Keratinocyte (primary cell): ENCODE measurements around the gene CLK3. TPM values are rescaled to one million over a fixed set of nuclear protein-coding genes. Genes with fewer than 3 reads are reported as not detected.

Source experiments
- DNase-seq: peaks from one replicate; pipeline ENCODE4 v3.0.0-alpha.2; 2011; ENCODE audit warnings: low read depth, missing footprints, low spot score
- FAIRE-seq: peaks from 2 replicates; lab custom pipeline; 2011; peaks lifted over from hg19 to GRCh38; lab: Jason Lieb, UNC
- H2AFZ ChIP-seq: 2 replicates; pipeline ENCODE4 v1.6.0; 2012; ENCODE audit warnings: low read length, control low read depth, inconsistent platforms; ENCODE audit not compliant: control insufficient read depth
- H3K27ac ChIP-seq: 2 replicates; pipeline ENCODE4 v1.5.1; 2011; ENCODE audit warnings: low read length; ENCODE audit not compliant: control insufficient read depth, insufficient read depth
- H3K27me3 ChIP-seq: 3 replicates; pipeline ENCODE4 v1.6.0; 2011; ENCODE audit warnings: low read length; ENCODE audit not compliant: control insufficient read depth, insufficient read depth; ENCODE audit errors: extremely low read depth
- H3K36me3 ChIP-seq, 2 experiments: 2 replicates in 1 of 2; 3 replicates in 1 of 2; pipeline ENCODE4 v1.5.1; 2011; ENCODE audit warnings: low read length in 2 of 2, mild to moderate bottlenecking in 1 of 2; ENCODE audit not compliant: control insufficient read depth in 2 of 2, insufficient read depth in 2 of 2; ENCODE audit errors: extremely low read depth in 1 of 2
- H3K4me1 ChIP-seq: 3 replicates; pipeline ENCODE4 v1.5.1; 2011; ENCODE audit warnings: low read length; ENCODE audit not compliant: control insufficient read depth, insufficient read depth; ENCODE audit errors: extremely low read depth
- H3K4me2 ChIP-seq: 3 replicates; pipeline ENCODE4 v1.6.0; 2011; ENCODE audit warnings: low read depth, low read length; ENCODE audit not compliant: control insufficient read depth, insufficient read depth; ENCODE audit errors: extremely low read depth
- H3K4me3 ChIP-seq, 3 experiments: fragments of 200-600 bp in 1 of 3; sonication (generic) in 1 of 3; 2 replicates in 2 of 3; 3 replicates in 1 of 3; pipeline ENCODE4 v1.5.1; 2011 to 2016; ENCODE audit warnings: low read length in 3 of 3, mild to moderate bottlenecking in 3 of 3, control low read depth in 2 of 3, inconsistent platforms in 1 of 3, low read depth in 1 of 3, mixed read lengths in 1 of 3, mixed run types in 1 of 3, moderate library complexity in 1 of 3; ENCODE audit not compliant: control insufficient read depth in 2 of 3, insufficient read depth in 2 of 3; ENCODE audit errors: extremely low read depth in 1 of 3
- H3K79me2 ChIP-seq: 2 replicates; pipeline ENCODE4 v1.6.0; 2012; ENCODE audit warnings: low read length; ENCODE audit not compliant: control insufficient read depth, insufficient read depth
- H3K9ac ChIP-seq: 3 replicates; pipeline ENCODE4 v1.6.0; 2011; ENCODE audit warnings: low read length; ENCODE audit not compliant: control insufficient read depth, insufficient read depth; ENCODE audit errors: extremely low read depth
- H3K9me1 ChIP-seq: 3 replicates; pipeline ENCODE4 v1.6.0; 2011; ENCODE audit warnings: low read length; ENCODE audit not compliant: control insufficient read depth, insufficient read depth; ENCODE audit errors: extremely low read depth
- H3K9me3 ChIP-seq: 2 replicates; pipeline ENCODE4 v1.5.1; 2012; ENCODE audit warnings: low read depth, low read length; ENCODE audit not compliant: control insufficient read depth
- H4K20me1 ChIP-seq: 3 replicates; pipeline ENCODE4 v1.6.0; 2011; ENCODE audit warnings: low read length; ENCODE audit not compliant: control insufficient read depth, insufficient read depth; ENCODE audit errors: extremely low read depth
- CTCF ChIP-seq, 3 experiments: IDR thresholded peaks in 1 of 3; conservative IDR thresholded peaks in 1 of 3; optimal IDR thresholded peaks in 1 of 3; 2 replicates in 2 of 3; 3 replicates in 1 of 3; pipeline versions ENCODE3 to v1.5.1; 2011; ENCODE audit warnings: low read length in 3 of 3, mild to moderate bottlenecking in 3 of 3, moderate library complexity in 2 of 3, control low read depth in 1 of 3, inconsistent platforms in 1 of 3; ENCODE audit not compliant: insufficient read depth in 2 of 3; ENCODE audit errors: extremely low read depth in 1 of 3
- EZH2 ChIP-seq: IDR thresholded peaks from one replicate; pipeline ENCODE4 v1.6.1; 2012; ENCODE audit warnings: inconsistent platforms, mild to moderate bottlenecking, low read length, moderate library complexity
- dilution Hi-C: fragments of 300-500 bp; cut with MboI; formaldehyde crosslinking; loops from one replicate; pipeline ENCODE4 v1.7.0; 2020; ENCODE audit warnings: low sequenced_read_pairs; ENCODE audit not compliant: extremely low pct_ligation_motif_present
- polyA plus RNA-seq, 5 experiments: library from polyadenylated mRNA; depleted of rRNA in 3 of 5; stranded (reverse) in 3 of 5; stranded (forward) in 1 of 5; unstranded in 1 of 5; fragments of >200 nt; gene quantifications; 1 replicate in 1 of 5; 2 replicates in 3 of 5; 3 replicates in 1 of 5; pipeline versions ENCODE4 v1.2.1 to v1.2.3, GENCODE V29; 2011 to 2012; ENCODE audit warnings: missing spikeins in 2 of 5, low read depth in 1 of 5, low replicate concordance in 1 of 5

Gene CLK3
- polyA plus RNA-seq, 1 donor (not counting 4 experiments of a cell fraction or from before 2014, with no cell fraction given): 61.2 TPM

- no peaks in the 10 kb centered on the region for H3K9me1 ChIP-seq
- no peak overlapping the region for H2AFZ ChIP-seq
- no peak overlapping the region for H3K9ac ChIP-seq
- no peaks in the 10 kb centered on the region for H3K9me3 ChIP-seq
- dilution Hi-C loops: no loop called here
- H3K79me2 ChIP-seq: no peaks in the 10 kb centered on the region
- H3K4me1 ChIP-seq: peaks cover 10% of the 10 kb centered on the region
- DNase-seq: no peak
- TF ChIP-seq CTCF (optimal IDR thresholded peaks at IDR 0.05 in 1 of 3, IDR thresholded peaks at IDR 0.05 in 1 of 3, conservative IDR thresholded peaks at IDR 0.05 in 1 of 3; ENCODE audit: extremely low read depth in 1 of 3, insufficient read depth in 2 of 3, low read length in 3 of 3) (no peak), EZH2 (no peak)
- H3K27ac ChIP-seq: no peak overlapping the region
- H3K4me2 ChIP-seq: no peak overlapping the region
- no peak overlapping the region for H3K4me3 ChIP-seq
- peaks cover 7% of the 10 kb centered on the region for H3K27me3 ChIP-seq
- no peaks in the 10 kb centered on the region for H4K20me1 ChIP-seq
- no peak for FAIRE-seq
- peaks cover 0 to 1% of the 10 kb centered on the region in 2 experiments for H3K36me3 ChIP-seq
Measured at GRCh38 chr15:74603026-74603788, 12.4 kb upstream of the CLK3 start.

GRCh38 chr15:74603789-74604705, 11.6 kb upstream of the CLK3 start:
- Histone ChIP-seq H3K36me3 (peaks cover 0 to 1% of the 10 kb centered on the region in 2 experiments), H4K20me1 (no peaks in the 10 kb centered on the region), H3K9me3 (no peaks in the 10 kb centered on the region), H3K4me1 (peaks cover 2% of the 10 kb centered on the region), H3K9ac (no peak overlapping the region), H2AFZ (no peak overlapping the region), H3K9me1 (no peaks in the 10 kb centered on the region), H3K27me3 (peaks cover 11% of the 10 kb centered on the region), H3K4me2 (no peak overlapping the region), H3K79me2 (no peaks in the 10 kb centered on the region), H3K27ac (no peak overlapping the region), H3K4me3 (no peak overlapping the region)
- no peak for DNase-seq
- TF ChIP-seq CTCF (optimal IDR thresholded peaks at IDR 0.05 in 1 of 3, IDR thresholded peaks at IDR 0.05 in 1 of 3, conservative IDR thresholded peaks at IDR 0.05 in 1 of 3; ENCODE audit: extremely low read depth in 1 of 3, insufficient read depth in 2 of 3, low read length in 3 of 3): no peak
- TF ChIP-seq EZH2: no peak
- dilution Hi-C loops: no loop called here
- FAIRE-seq: no peak
